IgD-negative memory B cell (primary cell): ENCODE measurements around the gene GRHL3. TPM values are rescaled to one million over a fixed set of nuclear protein-coding genes. Genes with fewer than 3 reads are reported as not detected.

Source experiments
- H3K27ac Mint-ChIP-seq, 3 donors: one replicate each; pipeline ENCODE4 v1.8.0; 2020 to 2022; ENCODE audit warnings: mild to moderate bottlenecking in 3 of 3, mixed read lengths in 3 of 3, moderate library complexity in 1 of 3
- H3K27me3 Mint-ChIP-seq: one replicate; pipeline ENCODE4 v1.8.0; 2021; ENCODE audit warnings: mixed read lengths
- H3K36me3 Mint-ChIP-seq: one replicate; pipeline ENCODE4 v1.8.0; 2020; ENCODE audit warnings: mild to moderate bottlenecking, mixed read lengths
- H3K4me1 Mint-ChIP-seq, 3 donors: one replicate each; pipeline ENCODE4 v1.8.0; 2020 to 2022; ENCODE audit warnings: mixed read lengths in 3 of 3, mild to moderate bottlenecking in 1 of 3
- H3K4me3 Mint-ChIP-seq, 4 donors: one replicate each; pipeline ENCODE4 v1.8.0; 2020 to 2022; ENCODE audit warnings: mild to moderate bottlenecking in 4 of 4, mixed read lengths in 4 of 4, moderate library complexity in 3 of 4
- H3K9me3 Mint-ChIP-seq, 3 donors: one replicate each; pipeline ENCODE4 v1.8.0; 2020 to 2021; ENCODE audit warnings: mixed read lengths in 3 of 3, mild to moderate bottlenecking in 1 of 3
- polyA plus RNA-seq: library from polyadenylated mRNA; unstranded; fragments of 300-500 nt; fragmentation: Illumina TruSeq; gene quantifications from one replicate; pipeline ENCODE4 v1.2.3, GENCODE V29; 2021

Gene GRHL3
- polyA plus RNA-seq, 1 donor from 2014 or later, result not detected

DNA sequence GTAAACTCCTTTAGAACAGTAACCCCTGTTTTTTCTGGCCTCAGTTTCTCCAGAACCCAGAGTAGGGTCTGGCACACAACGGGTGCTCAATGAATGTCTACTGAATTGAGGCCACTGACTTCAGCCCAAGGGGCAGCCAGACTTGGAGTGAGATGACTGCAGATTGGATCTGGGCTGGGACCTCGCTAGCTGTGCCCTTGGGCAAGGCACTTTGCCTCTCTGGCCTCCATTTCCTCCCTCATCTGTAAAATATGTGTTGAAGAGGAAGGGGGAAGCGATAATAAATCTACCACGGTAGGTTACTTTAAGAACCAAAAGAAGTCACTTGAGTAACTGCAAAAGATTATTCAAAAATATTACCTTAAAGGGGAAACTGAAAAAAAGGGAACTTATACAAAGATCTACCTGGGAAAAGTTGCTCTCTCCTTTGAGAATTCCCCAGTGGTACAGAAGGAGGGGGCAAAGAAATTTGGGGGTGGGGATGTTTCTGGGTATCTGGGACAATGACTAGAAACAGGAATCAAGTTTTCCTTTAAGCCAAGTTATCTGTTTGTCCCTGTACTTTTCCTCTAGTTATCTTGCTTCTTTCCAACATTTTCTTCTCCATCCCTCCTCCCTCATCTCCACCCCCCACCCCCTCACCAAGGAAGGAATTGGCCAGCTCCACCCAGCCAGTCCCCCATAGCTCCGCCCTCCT lies 394 bp upstream of the GRHL3 start:
- Mint-ChIP-seq H3K36me3 (no peaks in the 10 kb centered on the region), H3K4me1 (peaks cover 13 to 29% (median 22%) of the 10 kb centered on the region in 3 donors), H3K4me3 (peak overlapping the region in 2 of 4 donors; percentile 3 to 82), H3K9me3 (no peaks in the 10 kb centered on the region), H3K27me3 (peaks cover 51% of the 10 kb centered on the region), H3K27ac (no peak overlapping the region)

- Mint-ChIP-seq H3K27me3 (peaks cover 48% of the 10 kb centered on the region), H3K36me3 (no peaks in the 10 kb centered on the region), H3K9me3 (no peaks in the 10 kb centered on the region), H3K4me3 (no peak overlapping the region), H3K27ac (peak overlapping the region in 1 of 3 donors; percentile 42), H3K4me1 (peaks cover 13 to 29% (median 22%) of the 10 kb centered on the region in 3 donors)
Observed at GRCh38 chr1:24319962-24320361, 805 bp downstream of the GRHL3 start.

DNA sequence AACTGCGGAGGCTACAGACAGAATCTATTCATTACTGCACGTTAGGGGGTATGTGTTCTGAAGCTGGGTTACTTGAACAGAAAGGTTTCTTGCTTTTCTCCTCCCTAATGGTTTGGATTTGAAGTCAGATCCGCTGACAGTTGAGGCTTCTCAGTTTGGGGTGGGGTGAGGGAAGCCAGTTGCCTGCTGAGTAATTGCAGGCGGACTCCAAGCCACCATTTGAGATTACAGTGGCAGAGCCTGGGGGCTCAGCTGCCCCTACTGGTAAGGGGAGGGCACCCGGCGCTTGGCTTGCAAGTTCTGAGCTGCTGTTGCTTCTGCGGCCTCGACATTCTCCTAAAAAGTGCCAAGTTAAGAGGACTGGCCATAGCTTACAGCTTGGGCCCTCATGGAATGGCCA lies 2.0 kb downstream of the GRHL3 start:
- Mint-ChIP-seq H3K4me3 (peak overlapping the region; percentile 71 to 83 (median 74)), H3K27me3 (peaks cover 42% of the 10 kb centered on the region), H3K27ac (no peak overlapping the region), H3K36me3 (no peaks in the 10 kb centered on the region), H3K4me1 (peaks cover 13 to 29% (median 22%) of the 10 kb centered on the region in 3 donors), H3K9me3 (no peaks in the 10 kb centered on the region)

DNA sequence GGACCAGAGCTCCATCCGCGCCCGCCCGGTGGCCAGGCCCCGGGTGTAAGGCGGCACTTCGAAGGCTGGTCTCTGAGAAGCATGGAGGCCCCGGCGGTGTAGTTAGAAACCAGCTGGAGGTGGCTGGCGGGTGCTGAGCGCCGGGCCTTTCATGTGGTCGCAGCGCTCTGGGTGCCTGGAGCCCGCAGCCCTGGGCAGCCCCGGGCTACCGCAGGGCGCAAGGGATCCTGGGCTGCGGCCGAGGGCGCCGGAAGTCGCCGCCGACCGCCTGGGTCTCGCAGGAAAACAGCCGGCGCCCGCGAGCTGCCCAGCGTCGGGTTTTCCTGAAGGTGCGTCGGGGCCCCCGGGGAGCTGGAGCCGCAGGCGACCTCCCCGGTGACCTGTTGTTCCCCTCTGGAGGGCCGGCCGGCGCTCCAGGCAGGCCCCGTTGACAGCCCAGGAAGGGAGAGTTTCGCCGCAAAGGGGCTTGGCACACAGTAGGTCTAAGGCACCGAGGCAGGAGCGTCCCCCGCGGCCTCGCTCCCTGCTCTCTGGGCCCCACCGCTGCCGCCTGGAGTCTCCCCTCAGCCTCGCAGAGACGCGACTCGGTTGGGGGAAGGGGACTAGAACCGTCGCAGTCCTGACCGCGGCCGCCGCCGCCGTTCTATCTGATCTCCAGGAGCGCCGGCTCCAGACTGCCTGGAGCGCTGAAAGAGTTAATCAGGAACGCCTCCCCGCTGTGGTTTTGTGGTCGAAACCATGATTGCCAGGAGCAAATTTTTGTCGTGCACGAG lies 2.7 kb downstream of the GRHL3 start:
- Mint-ChIP-seq H3K27me3 (peaks cover 39% of the 10 kb centered on the region), H3K36me3 (no peaks in the 10 kb centered on the region), H3K4me1 (peaks cover 13 to 29% (median 22%) of the 10 kb centered on the region in 3 donors), H3K27ac (peak overlapping the region in 1 of 3 donors; percentile 41), H3K4me3 (peak overlapping the region; percentile 79 to 98 (median 90)), H3K9me3 (no peaks in the 10 kb centered on the region)

GRCh38 chr1:24322470-24323177 lies 3.5 kb downstream of the GRHL3 start:
- Mint-ChIP-seq H3K4me3 (peak overlapping the region; percentile 79 to 98 (median 90)), H3K4me1 (peaks cover 13 to 29% (median 22%) of the 10 kb centered on the region in 3 donors), H3K36me3 (no peaks in the 10 kb centered on the region), H3K27ac (peak overlapping the region in 1 of 3 donors; percentile 41), H3K9me3 (no peaks in the 10 kb centered on the region), H3K27me3 (peaks cover 34% of the 10 kb centered on the region)

GRCh38 chr1:24323281-24323680 lies 4.1 kb downstream of the GRHL3 start:
- no peak overlapping the region for H3K27ac Mint-ChIP-seq
- H3K4me3 Mint-ChIP-seq, result peak overlapping the region in 2 of 4 donors; percentile 77 to 79
- peaks cover 13 to 29% (median 22%) of the 10 kb centered on the region in 3 donors for H3K4me1 Mint-ChIP-seq
- H3K27me3 Mint-ChIP-seq, result peaks cover 34% of the 10 kb centered on the region
- H3K36me3 Mint-ChIP-seq, result no peaks in the 10 kb centered on the region
- H3K9me3 Mint-ChIP-seq, result no peaks in the 10 kb centered on the region

- H3K4me3 Mint-ChIP-seq, result no peak overlapping the region
- no peak overlapping the region for H3K27ac Mint-ChIP-seq
- peaks cover 4 to 17% (median 9%) of the 10 kb centered on the region in 3 donors for H3K4me1 Mint-ChIP-seq
- no peaks in the 10 kb centered on the region for H3K36me3 Mint-ChIP-seq
- H3K9me3 Mint-ChIP-seq, result no peaks in the 10 kb centered on the region
- peaks cover 21% of the 10 kb centered on the region for H3K27me3 Mint-ChIP-seq
Observed at GRCh38 chr1:24324903-24325302, 5.7 kb downstream of the GRHL3 start.

GRCh38 chr1:24325587-24326449 lies 6.7 kb downstream of the GRHL3 start:
- H3K4me3 Mint-ChIP-seq, result no peak overlapping the region
- H3K4me1 Mint-ChIP-seq, result peaks cover 4 to 13% (median 9%) of the 10 kb centered on the region in 3 donors
- H3K36me3 Mint-ChIP-seq, result no peaks in the 10 kb centered on the region
- H3K27ac Mint-ChIP-seq, result no peak overlapping the region
- no peaks in the 10 kb centered on the region for H3K9me3 Mint-ChIP-seq
- H3K27me3 Mint-ChIP-seq, result peaks cover 14% of the 10 kb centered on the region

DNA sequence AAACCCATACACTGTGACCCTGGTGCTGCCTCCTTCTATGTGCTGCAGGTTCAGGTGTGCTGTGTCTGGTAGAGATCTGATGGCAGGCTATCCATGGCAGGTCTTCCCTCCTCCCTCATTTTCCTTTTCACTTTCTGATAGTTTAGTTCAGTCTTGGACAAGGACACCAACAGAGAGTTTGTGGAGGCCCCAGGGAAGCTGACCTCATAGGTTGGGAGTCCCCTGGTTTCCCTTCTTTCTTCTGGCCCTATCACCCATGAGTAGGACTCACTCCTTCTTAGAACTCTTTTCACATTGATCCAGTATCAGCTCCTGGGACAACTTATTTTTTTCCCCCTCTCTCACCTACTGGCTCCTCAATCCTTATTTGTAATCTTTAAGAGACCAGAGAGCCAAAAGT lies 8.3 kb downstream of the GRHL3 start:
- Mint-ChIP-seq H3K4me1 (peaks cover 0 to 5% (median 4%) of the 10 kb centered on the region in 3 donors), H3K4me3 (no peak overlapping the region)

DNA sequence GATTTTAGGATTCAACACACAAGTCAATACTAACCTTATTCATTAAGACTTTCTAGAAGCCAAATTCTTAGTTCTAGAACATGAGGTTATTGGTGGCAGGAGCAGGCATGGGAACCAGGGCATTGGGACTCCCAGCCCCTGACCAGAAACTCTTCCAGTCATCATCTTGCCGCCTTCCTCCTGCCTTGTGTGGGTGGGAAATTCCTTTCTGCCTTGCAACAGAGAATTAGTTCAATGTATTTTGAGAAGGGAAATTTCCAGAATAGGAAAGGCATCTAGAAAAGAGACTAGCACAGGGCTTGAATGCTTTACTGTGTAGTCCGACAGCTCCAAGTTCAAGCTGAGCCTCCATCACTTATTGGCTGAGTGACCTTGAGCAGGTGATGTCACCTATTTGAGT lies 8.7 kb downstream of the GRHL3 start:
- no peaks in the 10 kb centered on the region for H3K36me3 Mint-ChIP-seq
- no peaks in the 10 kb centered on the region for H3K9me3 Mint-ChIP-seq
- H3K4me3 Mint-ChIP-seq, result no peak overlapping the region
- peaks cover 0 to 2% (median 1%) of the 10 kb centered on the region in 3 donors for H3K4me1 Mint-ChIP-seq
- peaks cover 4% of the 10 kb centered on the region for H3K27me3 Mint-ChIP-seq
- no peak overlapping the region for H3K27ac Mint-ChIP-seq

More for the DNA sequence above, 8.3 kb downstream of the GRHL3 start:
- Mint-ChIP-seq H3K36me3 (no peaks in the 10 kb centered on the region), H3K9me3 (no peaks in the 10 kb centered on the region), H3K27ac (no peak overlapping the region), H3K27me3 (peaks cover 6% of the 10 kb centered on the region)

DNA sequence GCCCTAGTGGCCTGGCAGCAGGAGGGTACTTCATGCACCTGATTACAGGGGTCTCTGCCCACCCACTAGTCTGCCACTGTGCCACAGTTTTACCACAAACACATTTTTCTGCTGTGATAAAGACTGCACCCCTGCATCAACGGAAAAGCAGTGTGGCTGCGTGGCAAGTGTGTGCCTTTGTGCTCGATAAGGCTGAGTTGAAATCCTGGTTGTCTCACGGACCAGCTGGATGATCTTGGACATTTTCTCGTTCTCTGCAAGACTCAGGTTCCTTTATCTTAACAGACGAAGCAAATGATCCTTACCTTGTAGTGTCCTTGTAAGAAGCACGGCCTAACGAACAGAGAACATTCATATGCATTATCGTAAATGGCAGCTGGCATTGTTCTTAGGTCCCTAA lies 10.2 kb downstream of the GRHL3 start:
- no peaks in the 10 kb centered on the region for H3K4me1 Mint-ChIP-seq
- H3K9me3 Mint-ChIP-seq, result no peaks in the 10 kb centered on the region
- no peaks in the 10 kb centered on the region for H3K36me3 Mint-ChIP-seq
- no peak overlapping the region for H3K4me3 Mint-ChIP-seq
- H3K27me3 Mint-ChIP-seq, result peaks cover 4% of the 10 kb centered on the region
- H3K27ac Mint-ChIP-seq, result no peak overlapping the region

GRCh38 chr1:24329797-24330543 lies 10.8 kb downstream of the GRHL3 start:
- H3K9me3 Mint-ChIP-seq, result no peaks in the 10 kb centered on the region
- no peak overlapping the region for H3K4me3 Mint-ChIP-seq
- H3K4me1 Mint-ChIP-seq, result no peaks in the 10 kb centered on the region
- H3K36me3 Mint-ChIP-seq, result no peaks in the 10 kb centered on the region
- H3K27ac Mint-ChIP-seq, result no peak overlapping the region
- peaks cover 4% of the 10 kb centered on the region for H3K27me3 Mint-ChIP-seq

- H3K27me3 Mint-ChIP-seq, result peaks cover 2% of the 10 kb centered on the region
- no peak overlapping the region for H3K27ac Mint-ChIP-seq
- no peaks in the 10 kb centered on the region for H3K9me3 Mint-ChIP-seq
- no peak overlapping the region for H3K4me3 Mint-ChIP-seq
- no peaks in the 10 kb centered on the region for H3K36me3 Mint-ChIP-seq
- H3K4me1 Mint-ChIP-seq, result no peaks in the 10 kb centered on the region
Observed at GRCh38 chr1:24331961-24332673, 13.0 kb downstream of the GRHL3 start.
